OCI-LY3 (cell line): ENCODE results near the gene BTBD9.

Experiments
- CTCF ChIP-seq: fragments of 200-600, 300-600 bp; sonication (generic); IDR thresholded peaks from 2 replicates; pipeline ENCODE4 v1.5.1; 2014; ENCODE audit warnings: antibody characterized with exemption, low read length, low read depth
- EZH2phosphoT487 ChIP-seq: fragments of 200-600 bp; shearing (Covaris generic); IDR thresholded peaks from 2 replicates; pipeline ENCODE4 v1.6.1; 2018; ENCODE audit warnings: antibody characterized with exemption, mixed run types, low read depth

GRCh38 chr6:38577492-38577891 is 62.2 kb downstream of the BTBD9 start:
- no peak for TF ChIP-seq EZH2phosphoT487
- TF ChIP-seq CTCF: no peak
